Eye (tissue), 1 donor: Measurements from ENCODE around the gene XPR1.
"Not testable (repeated sequence)": the region's sequence is repeated elsewhere in the genome, so short reads cannot be mapped to it uniquely, and the experiment has no call there.

Experiments
- DNase-seq: peaks from one replicate; pipeline ENCODE4 v3.0.0-alpha.2; 2015

Gene XPR1

GRCh38 chr1:180644526-180645192, 12.8 kb downstream of the XPR1 start:
- no peak for DNase-seq

GRCh38 chr1:180645261-180645660, 13.4 kb downstream of the XPR1 start:
- not testable (repeated sequence) for DNase-seq

DNA sequence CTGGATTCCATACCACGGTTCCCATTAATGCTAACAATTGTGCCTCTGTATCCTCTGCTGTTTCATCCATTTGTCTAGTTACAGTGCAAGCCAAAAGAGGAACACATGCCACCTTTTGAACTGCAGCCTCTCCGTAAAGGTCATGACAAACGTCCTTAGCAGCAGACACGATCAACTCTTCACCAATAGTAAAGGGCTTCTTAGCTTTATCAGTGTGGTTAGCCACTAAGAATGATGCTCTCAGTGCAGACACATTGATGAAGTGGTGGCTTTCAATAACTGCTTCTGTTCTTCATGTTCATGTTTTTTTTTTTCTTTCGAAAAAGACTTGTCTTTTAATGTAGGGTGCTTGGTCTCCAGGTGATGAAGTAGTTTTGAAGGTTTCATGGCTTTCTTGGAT, 14.3 kb downstream of the XPR1 start:
- no peak for DNase-seq

DNA sequence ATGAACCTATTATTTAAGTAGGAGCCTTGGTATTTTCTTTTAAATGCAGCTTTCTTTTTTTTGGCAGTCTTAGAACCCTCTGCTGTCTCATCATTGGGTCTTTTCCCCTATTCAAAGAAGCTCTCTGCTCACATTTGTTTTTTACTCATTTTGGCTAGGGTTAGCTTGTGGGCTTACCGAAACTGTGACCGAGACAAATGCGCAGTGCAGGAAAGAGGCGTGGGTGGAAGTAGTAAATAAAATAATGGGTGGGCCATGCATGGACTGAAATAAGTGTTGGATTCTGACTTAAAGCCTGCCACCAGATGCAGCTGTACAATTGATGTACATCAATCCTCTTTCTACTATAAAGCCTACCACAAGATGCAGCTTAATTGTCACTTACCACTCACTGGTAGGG, 14.7 kb downstream of the XPR1 start:
- no peak for DNase-seq

GRCh38 chr1:180652792-180653191, 21.0 kb downstream of the XPR1 start:
- DNase-seq, result no peak

DNA sequence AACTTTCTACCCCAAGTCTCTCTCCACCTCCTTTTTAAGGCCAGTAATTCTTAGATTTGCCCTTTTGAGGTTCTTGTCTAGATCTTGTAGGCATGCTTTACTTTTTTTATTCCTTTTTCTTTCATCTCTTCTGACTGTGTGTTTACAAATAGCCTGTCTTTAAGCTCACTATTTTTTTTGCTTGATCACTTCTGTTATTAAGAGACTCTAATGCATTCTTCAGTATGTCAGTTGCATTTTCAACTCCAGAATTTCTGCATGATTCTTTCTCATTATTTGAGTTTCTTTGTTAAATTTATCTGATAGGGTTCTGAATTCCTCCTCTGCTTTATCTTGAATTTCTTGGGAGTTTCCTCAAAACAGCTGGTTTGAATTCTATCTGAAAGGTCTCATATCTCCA, 30.9 kb downstream of the XPR1 start:
- no peak for DNase-seq

- DNase-seq, result peak; percentile 48
Observed at GRCh38 chr1:180670681-180671080, 38.9 kb downstream of the XPR1 start.

DNA sequence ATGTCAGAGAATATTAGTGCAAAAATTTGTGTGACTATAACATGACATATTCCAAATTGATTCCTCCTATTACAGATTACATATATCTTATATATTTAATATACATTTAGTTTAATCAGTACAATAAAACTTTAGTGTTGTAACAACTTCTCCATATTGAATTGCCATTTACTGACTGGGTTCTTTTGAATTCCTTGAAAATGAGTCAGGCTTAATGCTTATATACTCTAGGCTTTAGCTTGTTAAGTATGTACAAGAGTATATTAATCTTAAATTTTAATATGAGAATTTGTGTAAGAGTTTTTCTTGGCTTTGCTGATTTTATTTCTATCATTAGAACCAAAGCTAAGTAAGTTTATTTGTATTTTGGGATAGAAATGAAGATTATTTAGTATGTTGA, 40.3 kb downstream of the XPR1 start:
- no peak for DNase-seq

DNA sequence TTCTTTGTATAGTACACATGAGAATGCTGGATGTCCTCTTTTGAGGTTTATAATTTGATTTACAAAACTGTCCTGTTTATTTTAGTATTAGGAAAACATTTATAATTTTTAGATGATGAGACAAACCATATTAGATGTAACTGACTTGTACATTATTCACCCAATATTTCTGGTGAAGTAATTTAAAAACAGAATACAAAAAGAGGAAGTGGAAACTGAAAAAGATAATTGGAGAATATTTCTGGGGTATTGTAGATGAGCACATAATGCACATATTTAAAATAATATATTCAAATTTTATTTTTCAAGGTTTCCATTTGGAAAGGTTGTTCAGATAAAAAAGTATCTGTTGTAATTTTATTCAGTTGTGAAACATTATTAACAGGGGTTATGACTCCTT, 40.7 kb downstream of the XPR1 start:
- DNase-seq, result no peak

GRCh38 chr1:180674603-180675530, 43.0 kb downstream of the XPR1 start:
- no peak for DNase-seq

- no peak for DNase-seq
Observed at GRCh38 chr1:180675586-180675985, 43.8 kb downstream of the XPR1 start.

DNA sequence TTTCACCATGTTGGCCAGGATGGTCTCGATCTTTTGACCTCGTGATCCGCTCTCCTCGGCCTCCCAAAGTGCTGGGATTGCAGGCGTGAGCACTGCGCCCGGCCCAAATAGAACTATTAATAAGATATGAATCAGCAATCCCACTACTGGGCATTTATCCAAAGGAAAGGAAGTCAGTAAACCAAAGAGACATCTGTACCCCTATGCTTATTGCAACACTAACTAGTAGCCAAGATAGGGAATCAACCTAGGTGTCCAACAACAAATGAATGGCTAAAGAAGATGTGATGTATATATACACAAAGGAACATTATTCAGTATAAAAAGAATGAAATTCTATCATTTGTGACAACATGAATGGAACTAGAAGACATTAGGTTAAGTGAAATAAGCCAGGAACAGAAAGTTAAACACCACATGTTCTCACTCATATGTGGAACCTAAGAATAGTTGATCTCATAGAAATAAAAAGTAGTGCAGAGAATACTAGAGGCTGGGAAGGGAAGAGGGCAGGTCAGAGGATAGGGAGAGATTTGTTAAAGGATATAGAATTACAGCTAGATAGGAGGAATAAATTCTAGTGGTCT, 48.8 kb downstream of the XPR1 start:
- DNase-seq, result no peak

DNA sequence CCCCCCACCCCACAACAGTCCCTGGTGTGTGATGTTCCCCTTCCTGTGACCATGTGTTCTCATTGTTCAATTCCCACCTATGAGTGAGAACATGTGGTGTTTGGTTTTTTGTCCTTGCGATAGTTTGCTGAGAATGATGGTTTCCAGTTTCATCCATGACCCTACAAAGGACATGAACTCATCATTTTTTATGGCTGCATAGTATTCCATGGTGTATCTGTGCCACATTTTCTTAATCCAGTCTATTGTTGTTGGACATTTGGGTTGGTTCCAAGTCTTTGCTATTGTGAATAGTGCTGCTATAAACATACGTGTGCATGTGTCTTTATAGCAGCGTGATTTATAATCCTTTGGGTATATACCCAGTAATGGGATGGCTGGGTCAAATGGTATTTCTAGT, 51.3 kb downstream of the XPR1 start:
- DNase-seq, result not testable (repeated sequence)

GRCh38 chr1:180691322-180691913, 59.6 kb downstream of the XPR1 start:
- peak; percentile 86 for DNase-seq

DNA sequence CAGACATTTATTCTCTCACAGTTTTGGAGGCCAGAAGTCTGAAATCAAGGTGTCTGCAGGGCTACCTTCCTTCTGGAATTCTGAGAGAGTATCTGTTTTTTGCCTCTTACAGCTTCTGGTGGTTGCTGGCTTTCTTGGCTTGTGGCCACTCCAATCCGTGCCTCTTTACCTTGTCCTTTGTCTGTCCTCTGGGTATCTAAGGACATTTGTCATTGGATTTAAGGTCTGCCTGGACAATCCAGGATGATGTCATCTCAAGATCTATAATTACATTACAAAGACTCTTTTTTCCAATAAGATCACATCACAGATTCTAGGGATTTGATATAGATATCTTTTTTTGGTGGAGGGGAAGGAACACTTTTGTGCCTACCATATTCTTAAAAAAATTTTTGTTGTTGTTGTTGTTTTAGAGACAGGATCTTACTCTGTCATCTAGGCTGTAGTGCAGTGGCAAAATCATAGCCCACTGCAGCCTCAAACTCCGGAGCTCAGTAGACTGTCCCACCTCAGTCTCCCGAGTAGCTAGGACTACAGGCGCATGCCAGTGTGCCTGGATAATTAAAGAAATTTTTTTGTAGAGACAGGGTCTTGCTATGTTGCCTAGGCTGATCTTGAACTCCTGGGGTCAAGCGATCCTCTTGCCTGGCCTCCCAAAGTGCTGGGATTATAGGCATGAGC, 61.9 kb downstream of the XPR1 start:
- no peak for DNase-seq

- no peak for DNase-seq
Observed at GRCh38 chr1:180695282-180695681, 63.5 kb downstream of the XPR1 start.

DNA sequence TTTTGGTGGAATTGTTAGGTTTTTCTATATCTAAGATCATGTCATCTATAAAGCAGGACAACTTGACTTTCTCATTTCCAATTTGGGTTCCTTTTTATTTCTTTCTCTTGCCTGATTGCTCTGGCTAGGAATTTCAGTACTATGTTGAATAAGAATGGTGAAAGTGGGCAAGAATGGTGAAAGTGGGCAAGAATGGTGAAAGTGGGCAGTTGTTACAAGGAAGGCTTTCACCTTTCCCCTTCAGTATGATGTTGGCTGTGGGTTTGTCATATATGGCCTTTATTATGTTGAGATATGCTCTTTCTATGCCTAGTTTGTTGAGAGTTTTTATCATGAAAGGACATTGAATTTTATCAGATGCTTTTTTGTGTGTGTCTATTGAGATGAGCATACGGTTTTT, 64.5 kb downstream of the XPR1 start:
- DNase-seq, result no peak

GRCh38 chr1:180698580-180698979, 66.8 kb downstream of the XPR1 start:
- DNase-seq, result no peak

DNA sequence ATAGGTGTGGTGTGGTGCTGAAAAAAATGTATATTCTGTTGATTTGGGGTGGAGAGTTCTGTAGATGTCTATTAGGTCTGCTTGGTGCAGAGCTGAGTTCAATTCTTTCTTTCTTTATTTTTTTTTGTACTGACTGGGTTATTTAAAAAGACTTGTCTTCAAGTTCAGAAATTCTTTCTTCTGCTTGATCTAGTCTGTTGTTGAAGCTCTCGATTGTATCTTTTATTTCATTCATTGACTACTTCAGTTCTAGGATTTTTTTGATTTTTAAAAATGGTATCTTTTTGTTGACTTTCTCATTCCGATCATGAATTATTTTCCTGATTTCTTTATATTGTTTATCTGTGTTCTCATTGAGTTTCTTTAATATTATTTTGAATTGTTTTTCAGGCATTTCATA, 70.6 kb downstream of the XPR1 start:
- DNase-seq, result not testable (repeated sequence)

- not testable (repeated sequence) for DNase-seq
Observed at GRCh38 chr1:180710746-180711145, 78.9 kb downstream of the XPR1 start.

DNA sequence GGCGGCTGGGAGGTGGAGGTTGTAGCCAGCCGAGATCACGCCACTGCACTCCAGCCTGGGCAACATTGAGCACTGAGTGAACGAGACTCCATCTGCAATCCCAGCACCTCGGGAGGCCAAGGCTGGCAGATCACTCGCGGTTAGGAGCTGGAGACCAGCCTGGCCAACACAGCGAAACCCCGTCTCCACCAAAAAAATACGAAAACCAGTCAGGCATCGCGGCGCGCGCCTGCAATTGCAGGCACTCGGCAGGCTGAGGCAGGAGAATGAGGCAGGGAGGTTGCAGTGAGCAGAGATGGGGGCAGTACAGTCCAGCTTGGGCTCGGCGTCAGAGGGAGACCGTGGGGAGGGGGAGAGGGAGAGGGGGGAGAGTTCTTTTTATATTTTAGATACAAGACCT, 79.4 kb downstream of the XPR1 start:
- not testable (repeated sequence) for DNase-seq

DNA sequence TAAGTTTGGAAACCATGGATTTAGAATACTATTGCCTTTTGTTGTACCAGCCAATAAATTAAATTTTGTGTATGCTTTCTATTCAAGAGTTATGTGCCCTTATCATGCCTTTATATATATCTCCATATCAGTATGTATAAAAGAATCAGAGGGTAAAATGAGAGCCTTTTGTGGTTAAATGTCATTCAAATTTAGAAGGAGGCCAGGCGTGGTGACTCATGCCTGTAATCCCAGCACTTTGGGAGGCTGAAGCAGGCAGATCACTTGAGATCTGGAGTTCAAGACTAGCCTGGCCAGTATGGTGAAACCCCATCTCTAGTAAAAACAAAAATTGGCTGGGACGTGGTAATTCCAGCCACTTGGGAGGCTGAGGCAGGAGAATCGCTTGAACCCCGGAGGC, 88.9 kb downstream of the XPR1 start:
- no peak for DNase-seq

DNA sequence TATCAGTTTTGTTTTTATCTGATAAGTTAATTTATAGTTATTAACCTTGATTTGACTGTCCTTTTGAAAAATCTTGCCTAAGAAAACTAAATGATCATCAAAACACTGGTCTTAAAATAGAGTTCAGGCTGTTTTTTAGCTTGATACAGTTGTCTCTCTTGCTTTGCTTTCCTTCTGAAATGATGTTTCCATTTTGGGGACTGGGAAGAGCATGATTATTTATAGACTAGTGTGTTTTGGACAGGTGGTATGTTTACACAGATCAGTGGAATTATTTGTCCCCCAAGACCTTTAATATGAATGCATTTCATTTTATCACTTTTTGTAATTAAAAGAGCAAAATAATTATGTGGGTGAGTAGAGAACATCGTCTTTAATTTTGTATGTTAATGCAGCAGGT, 90.8 kb downstream of the XPR1 start:
- DNase-seq, result no peak
